OCI-LY7 (cell line): ENCODE results near the gene RIPOR1. TPM values are rescaled to one million over a fixed set of nuclear protein-coding genes. Genes with fewer than 3 reads are reported as not detected.

Experiments used
- BruUV-seq: library from RNA; stranded (reverse); fragments of 400-500 nt; replicated peaks from 2 replicates; lab custom pipeline; 2021; lab: Mats Ljungman, UMichigan
- CTCF ChIA-PET: fragments of 300-600 bp; sonication (Branson Sonifier 250); formaldehyde crosslinking; loops from one replicate; lab custom pipeline; 2022; ENCODE audit warnings: antibody characterized with exemption; ENCODE audit not compliant: unreplicated experiment; lab: Charles Lee
- POLR2A ChIA-PET: fragments of 300-600 bp; sonication (Branson Sonifier 250); formaldehyde crosslinking; loops from one replicate; lab custom pipeline; 2022; ENCODE audit warnings: antibody characterized with exemption; lab: Charles Lee
- DNase-seq: peaks from one replicate; pipeline ENCODE4 v3.0.0-alpha.2; 2015; ENCODE audit warnings: low spot score
- H2AFZ ChIP-seq: fragments of 200-600 bp; sonication (generic), shearing (Covaris generic); 2 replicates; pipeline ENCODE4 v1.6.1; 2014; ENCODE audit warnings: mild to moderate bottlenecking, antibody characterized with exemption, low read length, moderate library complexity
- H3K27ac ChIP-seq: fragments of 200-600 bp; sonication (generic); 2 replicates; pipeline ENCODE4 v1.5.1; 2014; ENCODE audit warnings: mixed run types, low read depth, mild to moderate bottlenecking, moderate library complexity, low read length, inconsistent platforms; ENCODE audit not compliant: poor library complexity, severe bottlenecking
- H3K36me3 ChIP-seq: fragments of 200-600 bp; sonication (generic); 2 replicates; pipeline ENCODE4 v1.6.1; 2014; ENCODE audit warnings: mild to moderate bottlenecking, antibody characterized with exemption, low read length, moderate library complexity, mixed read lengths; ENCODE audit not compliant: insufficient read depth
- H3K4me1 ChIP-seq: fragments of 200-600 bp; sonication (generic); 2 replicates; pipeline ENCODE4 v1.5.1; 2014; ENCODE audit warnings: mild to moderate bottlenecking, low read length; ENCODE audit not compliant: insufficient read depth, poor library complexity, severe bottlenecking
- H3K4me2 ChIP-seq: fragments of 200-600 bp; sonication (generic); 2 replicates; pipeline ENCODE4 v1.6.1; 2014; ENCODE audit warnings: mild to moderate bottlenecking, low read length
- H3K4me3 ChIP-seq: fragments of 200-600 bp; sonication (generic); 2 replicates; pipeline ENCODE4 v1.5.1; 2014; ENCODE audit warnings: mild to moderate bottlenecking, low read depth, low read length; ENCODE audit not compliant: poor library complexity, severe bottlenecking
- H3K79me2 ChIP-seq: fragments of 200-600 bp; sonication (generic); 2 replicates; pipeline ENCODE4 v1.6.1; 2016; ENCODE audit warnings: low read depth, mild to moderate bottlenecking, low read length, moderate library complexity, mixed read lengths; ENCODE audit not compliant: insufficient read depth
- H3K9me2 ChIP-seq: fragments of 200-600 bp; sonication (generic); 2 replicates; pipeline ENCODE4 v1.6.1; 2016; ENCODE audit warnings: mild to moderate bottlenecking, low read length, mixed read lengths; ENCODE audit not compliant: insufficient read depth
- H3K9me3 ChIP-seq: fragments of 200-600 bp; sonication (generic); 2 replicates; pipeline ENCODE4 v1.6.1; 2014; ENCODE audit warnings: mild to moderate bottlenecking, mixed run types, low read length, mixed read lengths
- H4K20me1 ChIP-seq: fragments of 200-600 bp; sonication (generic); 2 replicates; pipeline ENCODE4 v1.6.1; 2014; ENCODE audit warnings: mild to moderate bottlenecking, antibody characterized with exemption, low read length, moderate library complexity, mixed read lengths; ENCODE audit not compliant: insufficient read depth
- EZH2phosphoT487 ChIP-seq: fragments of 200-600 bp; sonication (generic); IDR thresholded peaks from 2 replicates; pipeline ENCODE4 v1.6.1; 2018; ENCODE audit warnings: low read depth, borderline replicate concordance, mild to moderate bottlenecking, mixed run types, antibody characterized with exemption, low read length, moderate library complexity, mixed read lengths
- intact Hi-C: fragments of 100-400 bp; cut with micrococcal nuclease; formaldehyde crosslinking; loops from one replicate; pipeline ENCODE4 v1.10.0; 2022; ENCODE audit not compliant: unreplicated experiment
- total RNA-seq, 2 experiments: library from RNA; depleted of rRNA in 1 of 2; stranded (reverse); fragments of >200 nt in 1 of 2; shearing (Covaris generic) in 1 of 2; gene quantifications; 2 replicates each; pipeline ENCODE4 v1.2.3, GENCODE V29; 2014 to 2022
- TF ChIP-seq, protein P1 (sequence below): fragments of 200-600 bp; sonication (generic); conservative IDR thresholded peaks from 2 replicates; pipeline ENCODE4 v1.5.1; 2014; ENCODE audit warnings: mild to moderate bottlenecking, antibody characterized with exemption, low read length, moderate library complexity, mixed read lengths

The RIPOR1 gene
- total RNA-seq, 2 experiments from 2014 or later: 9.7 to 40.2 TPM

GRCh38 chr16:67481561-67482232 lies 46.9 kb upstream of the RIPOR1 start:
- H3K4me3 ChIP-seq: peak overlapping the region; percentile 88
- no peaks in the 10 kb centered on the region for H4K20me1 ChIP-seq
- peak overlapping the region; percentile 72 for H3K27ac ChIP-seq
- H3K9me2 ChIP-seq: no peaks in the 10 kb centered on the region
- TF ChIP-seq, protein P1, sequence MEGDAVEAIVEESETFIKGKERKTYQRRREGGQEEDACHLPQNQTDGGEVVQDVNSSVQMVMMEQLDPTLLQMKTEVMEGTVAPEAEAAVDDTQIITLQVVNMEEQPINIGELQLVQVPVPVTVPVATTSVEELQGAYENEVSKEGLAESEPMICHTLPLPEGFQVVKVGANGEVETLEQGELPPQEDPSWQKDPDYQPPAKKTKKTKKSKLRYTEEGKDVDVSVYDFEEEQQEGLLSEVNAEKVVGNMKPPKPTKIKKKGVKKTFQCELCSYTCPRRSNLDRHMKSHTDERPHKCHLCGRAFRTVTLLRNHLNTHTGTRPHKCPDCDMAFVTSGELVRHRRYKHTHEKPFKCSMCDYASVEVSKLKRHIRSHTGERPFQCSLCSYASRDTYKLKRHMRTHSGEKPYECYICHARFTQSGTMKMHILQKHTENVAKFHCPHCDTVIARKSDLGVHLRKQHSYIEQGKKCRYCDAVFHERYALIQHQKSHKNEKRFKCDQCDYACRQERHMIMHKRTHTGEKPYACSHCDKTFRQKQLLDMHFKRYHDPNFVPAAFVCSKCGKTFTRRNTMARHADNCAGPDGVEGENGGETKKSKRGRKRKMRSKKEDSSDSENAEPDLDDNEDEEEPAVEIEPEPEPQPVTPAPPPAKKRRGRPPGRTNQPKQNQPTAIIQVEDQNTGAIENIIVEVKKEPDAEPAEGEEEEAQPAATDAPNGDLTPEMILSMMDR: peak; percentile 48; the same call in 1 of the 2 replicates
- TF ChIP-seq EZH2phosphoT487: no peak
- ChIA-PET CTCF (interaction anchor here (1.1 to 2.1 kb wide), 4 partner anchors 8 to 39 kb away, joined by 4 to 9 read pairs (median 7); no protein-coding TSS in a partner anchor), POLR2A (interaction anchor here (0.5 to 3.7 kb wide), 11 partner anchors 8 to 241 kb away, joined by 3 to 23 read pairs (median 6); partner anchors contain the start of gene SLC9A5)
- H3K79me2 ChIP-seq: peaks cover 50% of the 10 kb centered on the region; the same call in 1 of the 2 replicates
- intact Hi-C loops: loop anchor here (1.0 to 2.0 kb wide), 4 partner anchors 8 to 179 kb away; partner anchors contain the start of genes ACD and PARD6A
- peaks cover 42% of the 10 kb centered on the region for H3K4me1 ChIP-seq
- BruUV-seq: TSS peak; percentile 91
- peak overlapping the region; percentile 95 for H3K4me2 ChIP-seq
- peak; percentile 72 for DNase-seq
- H2AFZ ChIP-seq: peak overlapping the region; percentile 60; the same call in 1 of the 2 replicates
- H3K36me3 ChIP-seq: peaks cover 13% of the 10 kb centered on the region
- no peaks in the 10 kb centered on the region for H3K9me3 ChIP-seq

DNA sequence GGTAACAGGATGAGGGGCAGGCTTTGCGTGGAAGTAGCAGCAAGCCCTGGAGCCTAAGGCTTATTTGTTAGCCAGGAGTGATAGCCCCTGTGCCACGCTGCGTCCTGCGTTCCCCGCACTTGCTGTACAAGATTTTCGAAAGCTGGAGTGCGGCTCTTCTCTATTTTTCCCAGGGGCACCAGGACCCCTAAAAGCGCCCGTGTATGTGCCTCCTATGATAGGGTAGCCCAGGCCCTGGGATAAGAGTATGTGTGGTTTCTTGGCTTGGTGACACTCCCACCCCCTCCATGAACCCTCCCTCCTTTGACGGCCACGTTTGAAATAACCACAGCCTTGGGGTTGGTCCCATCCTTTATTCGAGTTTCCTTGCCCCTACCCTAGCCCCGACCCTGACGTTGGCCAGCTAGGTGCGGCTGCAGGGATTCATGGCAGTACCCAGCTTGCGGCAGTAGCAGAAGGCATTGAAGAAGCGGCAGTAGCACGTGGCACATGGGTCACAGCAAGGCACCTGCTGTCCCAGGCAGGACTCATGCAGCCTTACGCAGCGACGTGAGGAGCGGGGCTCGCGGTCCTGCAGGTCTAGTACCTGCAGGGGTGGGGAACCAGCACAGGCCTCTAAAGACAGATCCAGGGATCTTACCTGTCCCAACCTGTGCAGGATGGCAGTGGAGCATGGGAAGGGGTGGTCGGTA lies 46.2 kb upstream of the RIPOR1 start:
- Histone ChIP-seq H3K4me1 (peaks cover 48% of the 10 kb centered on the region), H2AFZ (peak overlapping the region; percentile 60; the same call in 1 of the 2 replicates), H3K9me3 (no peaks in the 10 kb centered on the region), H3K36me3 (peaks cover 13% of the 10 kb centered on the region), H3K4me3 (peak overlapping the region; percentile 88), H3K79me2 (peaks cover 44% of the 10 kb centered on the region; the same call in 1 of the 2 replicates), H4K20me1 (no peaks in the 10 kb centered on the region), H3K9me2 (no peaks in the 10 kb centered on the region), H3K4me2 (peak overlapping the region; percentile 95), H3K27ac (peak overlapping the region; percentile 72)
- peak; percentile 44 for DNase-seq
- intact Hi-C loops: no loop called here
- BruUV-seq: no TSS peak
- ChIA-PET POLR2A (interaction anchor here (0.5 to 3.7 kb wide), 7 partner anchors 9 to 242 kb away, joined by 6 to 23 read pairs (median 9); no protein-coding TSS in a partner anchor), CTCF (interaction anchor here (1.7 to 2.1 kb wide), 2 partner anchors 32 to 39 kb away, joined by 8 to 9 read pairs; no protein-coding TSS in a partner anchor)
- TF ChIP-seq, protein P1: no peak
- TF ChIP-seq EZH2phosphoT487: no peak
